ENCODE results near the gene KCNJ14.

The KCNJ14 gene

GRCh38 chr19:48445606-48446481 lies 9.5 kb upstream of the KCNJ14 start, which contains the start of gene GRWD1:
Gene GRWD1, plus strand, starts transcription at chr19:48445983. Its CDS starts 23 bp downstream, at chr19:48446006.
- peak; percentile 96 for DNase-seq

GRCh38 chr19:48446579-48446978 lies 8.8 kb upstream of the KCNJ14 start:
- no peak for DNase-seq

- DNase-seq, result no peak
Observed at GRCh38 chr19:48448563-48448962, 6.8 kb upstream of the KCNJ14 start.

GRCh38 chr19:48450441-48450840 lies 4.9 kb upstream of the KCNJ14 start:
- no peak for DNase-seq

- DNase-seq, result no peak
Observed at GRCh38 chr19:48450863-48451262, 4.5 kb upstream of the KCNJ14 start.

- no peak for DNase-seq
Observed at GRCh38 chr19:48451624-48452023, 3.8 kb upstream of the KCNJ14 start.

GRCh38 chr19:48452289-48453190 lies 2.8 kb upstream of the KCNJ14 start:
- DNase-seq, result no peak

GRCh38 chr19:48454150-48454730 lies 1.1 kb upstream of the KCNJ14 start:
- DNase-seq, result no peak

GRCh38 chr19:48455908-48456562 lies 661 bp downstream of the KCNJ14 start:
- DNase-seq, result no peak

- DNase-seq, result no peak
Observed at GRCh38 chr19:48456864-48457263, 1.5 kb downstream of the KCNJ14 start.

GRCh38 chr19:48458016-48458415 lies 2.6 kb downstream of the KCNJ14 start:
- DNase-seq, result no peak

GRCh38 chr19:48461651-48461981 lies 6.2 kb downstream of the KCNJ14 start:
- DNase-seq, result no peak

- no peak for DNase-seq
Observed at GRCh38 chr19:48461982-48462655, 6.7 kb downstream of the KCNJ14 start.

- no peak for DNase-seq
Observed at GRCh38 chr19:48465215-48465614, 9.8 kb downstream of the KCNJ14 start.

- peak; percentile 10 for DNase-seq
Observed at GRCh38 chr19:48466561-48467325, 11.4 kb downstream of the KCNJ14 start.

- peak; percentile 99 for DNase-seq
Observed at GRCh38 chr19:48468772-48469288, 13.5 kb downstream of the KCNJ14 start.

- DNase-seq, result peak; percentile 37
Observed at GRCh38 chr19:48469289-48469881, 14.0 kb downstream of the KCNJ14 start, which contains the start of gene CYTH2. Gene CYTH2, plus strand, starts transcription at chr19:48469369. Its CDS starts 139 bp downstream, at chr19:48469508.

- DNase-seq, result no peak
Observed at GRCh38 chr19:48469934-48470680, 14.7 kb downstream of the KCNJ14 start.

- no peak for DNase-seq
Observed at GRCh38 chr19:48470856-48471255, 15.5 kb downstream of the KCNJ14 start.

- no peak for DNase-seq
Observed at GRCh38 chr19:48471836-48472235, 16.5 kb downstream of the KCNJ14 start.

All from kidney glomerular epithelial cell (primary cell).